DMS53 (cell line): ENCODE data around the gene FUT7.

Experiments
- DNase-seq: peaks from one replicate; lab custom pipeline; 2025; lab: John Stamatoyannopoulos, UW

Gene FUT7

GRCh38 chr9:137001857-137002645 lies 29.8 kb downstream of the FUT7 start:
- no peak for DNase-seq

GRCh38 chr9:137000177-137000930 lies 31.5 kb downstream of the FUT7 start:
- DNase-seq: no peak

GRCh38 chr9:136997830-136998234 lies 34.1 kb downstream of the FUT7 start:
- DNase-seq: no peak

- DNase-seq: no peak
Observed at GRCh38 chr9:136997371-136997770, 34.5 kb downstream of the FUT7 start.

GRCh38 chr9:136996361-136997292 lies 35.3 kb downstream of the FUT7 start, which contains the start of gene CLIC3:
Gene CLIC3 (minus strand): TSS chr9:136996568. CDS start chr9:136996543, 25 bp downstream.
- peak; percentile 58 for DNase-seq

- peak; percentile 53 for DNase-seq
Observed at GRCh38 chr9:136995772-136996311, 36.0 kb downstream of the FUT7 start.

- DNase-seq: peak; percentile 66
Observed at GRCh38 chr9:136995362-136995761, 36.5 kb downstream of the FUT7 start.

GRCh38 chr9:136994888-136995230 lies 37.0 kb downstream of the FUT7 start:
- DNase-seq: peak; percentile 82

- DNase-seq: no peak
Observed at GRCh38 chr9:136994180-136994887, 37.6 kb downstream of the FUT7 start.

GRCh38 chr9:136992819-136993369 lies 39.0 kb downstream of the FUT7 start:
- DNase-seq: no peak

- DNase-seq: peak; percentile 95
Observed at GRCh38 chr9:136991993-136992818, 39.7 kb downstream of the FUT7 start, which contains the start of gene PAXX. Gene PAXX (plus strand): TSS chr9:136992422. CDS start chr9:136992444, 22 bp downstream.

- DNase-seq: no peak
Observed at GRCh38 chr9:136990242-136990911, 41.5 kb downstream of the FUT7 start.

GRCh38 chr9:136988872-136989271 lies 43.0 kb downstream of the FUT7 start:
- no peak for DNase-seq

GRCh38 chr9:136985853-136986252 lies 46.0 kb downstream of the FUT7 start:
- DNase-seq: no peak

- no peak for DNase-seq
Observed at GRCh38 chr9:136985027-136985602, 46.8 kb downstream of the FUT7 start.

- DNase-seq: no peak
Observed at GRCh38 chr9:136984464-136985026, 47.3 kb downstream of the FUT7 start.

GRCh38 chr9:136983656-136984314 lies 48.1 kb downstream of the FUT7 start:
- no peak for DNase-seq

GRCh38 chr9:136983167-136983566 lies 48.7 kb downstream of the FUT7 start:
- no peak for DNase-seq
